Measurements from ENCODE around the gene FCGBP. TPM values are rescaled to one million over a fixed set of nuclear protein-coding genes. Genes with fewer than 3 reads are reported as not detected.
"Not testable (repeated sequence)": the region's sequence is repeated elsewhere in the genome, so short reads cannot be mapped to it uniquely, and the experiment has no call there.

FCGBP gene
- total and polyA plus RNA-seq, 2 experiments from 2014 or later, result 0.57 TPM; not detected in 1

DNA sequence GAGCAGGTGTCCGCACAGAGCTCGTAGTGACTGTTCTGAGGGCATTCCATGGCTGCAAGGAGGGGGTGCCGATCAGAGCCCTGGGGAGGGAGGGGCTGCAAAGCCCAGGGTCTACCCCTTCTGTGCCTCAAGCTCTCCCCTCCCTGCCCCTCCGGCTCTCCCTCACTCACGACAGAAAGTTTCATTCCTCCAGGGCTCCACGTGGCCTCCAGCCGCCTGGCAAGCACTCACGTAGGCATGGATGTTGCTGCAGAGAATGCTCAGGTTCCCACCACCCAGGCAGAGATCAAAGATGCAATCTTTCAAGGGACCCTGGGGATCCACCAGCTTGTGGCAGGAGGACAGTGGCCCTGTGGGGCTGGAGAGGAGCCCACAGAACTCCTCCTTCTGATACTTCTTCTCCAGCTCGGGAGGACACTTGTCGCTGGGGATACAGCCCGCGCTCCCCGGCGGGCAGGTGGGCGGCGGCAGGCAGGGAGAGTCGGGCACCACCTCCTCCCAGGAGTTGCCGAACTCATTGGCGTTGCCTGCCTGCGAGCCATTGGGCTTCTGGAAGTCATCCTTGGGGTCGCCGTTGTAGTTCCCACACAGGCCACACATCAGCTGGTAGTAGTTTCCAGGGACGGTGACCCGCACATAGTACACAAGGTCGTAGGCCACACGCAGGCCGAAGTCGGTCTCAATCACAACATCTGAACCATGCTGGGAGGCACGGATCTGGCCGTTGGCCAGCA lies 48.4 kb downstream of the FCGBP start:
- H3K4me3 ChIP-seq; H3K36me3 ChIP-seq; H3K4me1 ChIP-seq (ENCODE audit: low read depth); DNase-seq (ENCODE audit: low read depth in 1 of 2, low spot score in 1 of 2); H3K27ac ChIP-seq; H3K9me3 ChIP-seq (ENCODE audit: low read depth); H3K27me3 ChIP-seq: not testable (repeated sequence)

DNA sequence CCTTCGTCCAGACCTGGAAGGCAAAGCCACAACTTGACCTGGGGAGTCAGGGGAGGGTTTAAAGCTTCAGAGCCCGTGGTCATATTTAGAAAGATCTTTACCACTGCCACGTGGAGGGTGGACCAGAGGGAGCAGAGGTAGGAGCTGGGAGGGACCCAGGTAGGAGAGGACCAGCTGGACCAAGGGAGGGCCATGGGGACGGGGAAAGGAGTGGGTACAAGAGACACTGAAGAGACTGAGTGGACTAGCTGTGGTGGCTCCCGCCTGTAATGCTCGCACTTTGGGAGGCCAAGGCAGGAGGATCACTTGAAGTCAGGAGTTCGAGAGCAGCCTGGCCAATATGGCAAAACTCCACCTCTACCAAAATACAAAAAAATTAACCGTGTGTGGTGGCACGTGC lies 49.7 kb downstream of the FCGBP start:
- not testable (repeated sequence) for H3K36me3 ChIP-seq, H3K27ac ChIP-seq

More for the DNA sequence above, 49.7 kb downstream of the FCGBP start:
- H3K4me1 ChIP-seq (ENCODE audit: low read depth); DNase-seq (ENCODE audit: low read depth in 1 of 2, low spot score in 1 of 2); H3K27me3 ChIP-seq; H3K4me3 ChIP-seq; H3K9me3 ChIP-seq (ENCODE audit: low read depth): not testable (repeated sequence)

Other genes with a start within 250 kb of the FCGBP start
- not detected in 2 replicates for gene LGALS14, start 230.2 kb downstream of the FCGBP start, total RNA-seq
- gene LGALS14, start 230.2 kb downstream of the FCGBP start, polyA plus RNA-seq, result not detected in 2 replicates
- gene CLC, start 196.6 kb downstream of the FCGBP start, total RNA-seq, result not detected in 2 replicates
- gene CLC, start 196.6 kb downstream of the FCGBP start, polyA plus RNA-seq, result not detected in 2 replicates
- gene LEUTX, start 155.8 kb downstream of the FCGBP start, total RNA-seq, result not detected in 2 replicates
- gene LEUTX, start 155.8 kb downstream of the FCGBP start, polyA plus RNA-seq, result not detected in 2 replicates
- 19.2 and 28.6 TPM in 2 replicates for gene DYRK1B, start 100.5 kb downstream of the FCGBP start, total RNA-seq
- gene DYRK1B, start 100.5 kb downstream of the FCGBP start, polyA plus RNA-seq, result 22.0 and 31.4 TPM in 2 replicates
- gene FBL, start 88.3 kb downstream of the FCGBP start, total RNA-seq, result 109 and 140 TPM in 2 replicates
- 104 and 124 TPM in 2 replicates for gene FBL, start 88.3 kb downstream of the FCGBP start, polyA plus RNA-seq
- gene PSMC4, start 36.5 kb upstream of the FCGBP start, total RNA-seq, result 101 and 152 TPM in 2 replicates
- 87.2 and 126 TPM in 2 replicates for gene PSMC4, start 36.5 kb upstream of the FCGBP start, polyA plus RNA-seq
- 4.1 and 8.6 TPM in 2 replicates for gene ZNF546, start 62.4 kb upstream of the FCGBP start, total RNA-seq
- 3.2 and 6.6 TPM in 2 replicates for gene ZNF546, start 62.4 kb upstream of the FCGBP start, polyA plus RNA-seq
- gene ZNF780B, start 121.6 kb upstream of the FCGBP start, total RNA-seq, result 21.4 and 46.7 TPM in 2 replicates
- gene ZNF780B, start 121.6 kb upstream of the FCGBP start, polyA plus RNA-seq, result 10.3 and 19.2 TPM in 2 replicates
- gene ZNF780A, start 156.3 kb upstream of the FCGBP start, total RNA-seq, result 15.4 and 20.8 TPM in 2 replicates
- 8.5 and 10.4 TPM in 2 replicates for gene ZNF780A, start 156.3 kb upstream of the FCGBP start, polyA plus RNA-seq